GM18870 (cell line): ENCODE data around the gene CFAP20DC.
"Not testable (repeated sequence)": the region's sequence is repeated elsewhere in the genome, so short reads cannot be mapped to it uniquely, and the experiment has no call there.

Experiments used
- ATAC-seq: cut with Tn5 transposase; IDR thresholded peaks from one replicate; pipeline ENCODE4 v1.9.1; 2021; ENCODE audit warnings: moderate library complexity; ENCODE audit not compliant: unreplicated experiment

Gene CFAP20DC

DNA sequence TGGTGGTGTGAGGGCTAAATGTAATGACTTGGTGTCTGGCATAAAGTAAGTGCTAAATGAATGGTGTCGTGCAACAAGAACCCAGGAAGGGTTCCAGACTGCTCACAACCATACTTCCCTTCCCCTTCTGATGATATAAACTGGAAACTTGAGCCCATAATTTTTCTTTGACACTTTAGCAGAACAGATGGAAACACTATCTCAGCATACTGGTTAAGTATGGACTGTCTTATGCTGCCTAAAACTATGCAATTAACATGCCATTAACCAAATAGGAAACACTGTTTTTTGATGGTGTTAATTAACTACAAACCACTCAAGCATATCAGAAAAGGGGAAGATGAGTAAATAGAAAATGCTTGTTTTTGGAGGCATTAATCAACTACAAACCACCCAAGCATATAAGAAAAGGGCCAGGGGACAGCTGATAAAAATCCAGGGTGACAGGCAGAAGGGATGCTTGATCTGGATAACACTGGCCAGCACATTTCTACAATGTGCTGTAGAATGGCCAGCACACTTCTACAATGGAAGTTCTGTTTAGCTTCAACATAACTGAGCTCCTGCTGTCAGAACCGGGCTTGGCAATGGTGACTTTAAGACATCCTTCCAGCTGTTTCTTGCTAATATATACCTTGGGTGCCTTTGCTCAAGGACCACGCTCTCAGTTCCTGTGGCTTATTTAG is 297.8 kb downstream of the CFAP20DC start:
- ATAC-seq, result no peak

DNA sequence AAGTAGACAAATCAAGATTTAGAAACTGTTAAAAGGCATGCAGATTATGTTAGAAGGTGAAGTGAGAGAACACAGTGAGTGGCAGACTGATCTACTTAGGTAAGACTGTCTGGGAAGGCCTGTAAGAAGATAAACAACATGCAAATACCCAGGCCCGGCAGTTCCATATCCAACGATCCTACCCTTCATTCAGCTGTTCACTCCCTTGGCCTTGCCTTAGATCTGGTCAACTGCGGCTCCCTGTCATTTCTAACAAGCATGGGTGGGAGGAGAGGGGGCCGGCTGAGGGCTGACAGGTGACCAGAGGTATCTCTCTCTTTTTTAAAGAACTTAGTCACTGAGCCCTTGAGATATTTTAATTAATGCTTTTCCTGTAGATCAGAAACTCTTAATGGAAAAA is 298.6 kb downstream of the CFAP20DC start:
- no peak for ATAC-seq

DNA sequence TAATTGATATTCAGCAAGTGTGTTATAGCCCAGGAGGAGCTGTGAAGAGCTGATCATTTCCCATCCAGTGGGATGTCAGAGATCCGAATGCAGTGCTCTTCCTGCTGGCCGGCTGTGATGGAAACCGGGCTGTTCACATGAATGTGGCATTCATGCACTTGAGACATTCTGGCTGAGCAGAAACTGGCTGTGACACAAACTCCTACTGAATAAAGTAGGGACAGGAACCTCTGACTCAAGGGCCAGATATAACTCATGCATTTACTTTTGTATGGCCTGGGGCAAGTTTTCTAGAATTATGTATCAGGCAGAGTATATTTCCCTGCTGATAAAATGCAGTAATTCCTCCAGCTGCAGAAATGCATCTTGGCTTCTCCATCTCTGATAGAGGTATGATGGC is 299.9 kb downstream of the CFAP20DC start:
- ATAC-seq, result no peak

DNA sequence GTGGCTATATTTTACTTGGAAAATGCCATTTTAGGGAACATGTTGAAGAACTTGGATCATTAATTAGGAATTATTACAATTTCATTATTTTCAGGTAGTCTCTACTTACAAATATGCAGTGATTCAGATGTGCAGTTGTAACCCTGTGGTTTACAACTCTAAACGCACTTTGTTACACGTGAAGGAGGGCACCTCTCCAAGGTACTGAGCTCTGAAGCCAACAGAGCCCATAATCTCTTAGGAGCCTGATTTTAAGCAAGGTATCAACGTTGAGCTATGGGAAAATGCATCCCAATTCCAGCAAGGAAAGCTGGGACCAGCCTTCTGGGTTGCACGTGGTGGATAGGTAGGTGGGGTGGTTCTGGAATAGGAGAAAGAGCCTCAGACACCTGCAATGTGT is 301.8 kb downstream of the CFAP20DC start:
- ATAC-seq, result no peak

DNA sequence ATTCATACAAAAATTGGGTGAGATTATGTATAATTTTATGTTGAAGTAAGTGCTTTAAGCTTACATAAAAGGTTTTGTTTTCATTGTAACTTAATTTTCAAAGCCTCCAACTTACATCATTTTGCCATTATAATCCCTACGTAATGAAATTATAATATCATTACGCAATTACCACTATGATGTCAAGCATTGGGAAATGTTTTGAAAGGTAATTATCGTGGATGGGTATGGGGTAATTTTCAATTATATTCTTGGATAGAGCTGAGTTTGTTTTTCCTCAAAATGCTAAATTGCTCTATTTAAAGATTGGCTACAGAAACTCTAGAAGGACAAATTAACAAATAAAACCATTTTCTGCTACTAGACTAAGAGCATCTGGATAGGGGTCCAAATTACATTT is 303.1 kb downstream of the CFAP20DC start:
- no peak for ATAC-seq

DNA sequence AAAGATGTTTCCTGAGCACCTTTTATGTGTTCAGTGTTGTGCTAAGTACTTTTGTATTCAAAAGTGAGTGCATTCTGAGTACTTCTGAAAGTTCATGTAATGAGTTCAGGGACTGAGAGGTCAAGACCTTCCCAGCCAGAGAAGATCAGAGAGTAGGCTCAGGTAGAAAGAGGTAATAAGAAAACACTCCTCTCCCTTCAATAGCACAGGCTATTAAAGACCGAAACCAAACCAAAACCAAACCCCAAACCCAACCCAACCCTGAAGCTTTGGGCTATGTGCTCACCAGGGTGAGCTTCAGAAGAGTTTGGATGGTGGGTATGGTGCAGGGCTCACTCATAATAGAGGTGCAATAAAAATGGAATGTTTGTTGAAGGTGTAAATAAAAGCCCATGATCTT is 306.5 kb downstream of the CFAP20DC start:
- no peak for ATAC-seq

DNA sequence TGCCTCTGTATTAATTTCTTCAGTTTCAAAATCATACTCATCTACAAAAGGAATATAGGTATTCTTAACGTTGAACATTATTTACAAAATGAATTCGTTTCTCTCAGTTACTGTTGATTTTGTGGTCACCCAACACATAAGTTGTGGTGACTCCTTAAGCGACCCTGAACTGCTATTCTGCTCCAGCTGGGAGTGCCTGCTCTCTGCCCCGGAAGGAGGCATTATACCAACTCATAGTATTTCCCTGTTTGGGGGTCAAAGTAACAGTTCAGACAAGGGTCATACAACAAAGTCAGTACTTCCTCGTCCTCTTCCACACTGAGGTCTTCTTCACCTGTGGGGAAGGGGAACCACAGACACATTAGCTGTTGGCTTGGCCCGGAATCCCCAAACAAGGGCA is 307.6 kb downstream of the CFAP20DC start:
- no peak for ATAC-seq

DNA sequence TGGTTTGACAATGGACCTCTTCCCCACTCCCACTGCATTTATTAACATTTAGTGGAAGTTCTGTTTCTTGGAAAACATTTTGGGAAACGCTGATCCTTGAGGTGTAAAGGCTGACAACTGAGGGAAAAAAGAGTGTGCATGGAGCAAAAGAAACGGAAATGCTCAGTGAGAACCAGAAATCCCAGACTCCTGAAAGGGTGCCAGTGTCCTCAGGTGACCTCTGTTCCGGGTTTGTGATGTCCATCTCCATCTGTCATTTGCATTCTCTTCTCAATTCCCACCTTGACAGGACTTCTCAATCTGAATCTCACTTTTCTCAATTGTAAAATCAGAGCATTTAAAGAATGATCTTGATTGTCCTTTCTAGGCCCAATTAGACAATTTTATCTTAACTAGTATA is 312.2 kb downstream of the CFAP20DC start:
- ATAC-seq, result no peak

DNA sequence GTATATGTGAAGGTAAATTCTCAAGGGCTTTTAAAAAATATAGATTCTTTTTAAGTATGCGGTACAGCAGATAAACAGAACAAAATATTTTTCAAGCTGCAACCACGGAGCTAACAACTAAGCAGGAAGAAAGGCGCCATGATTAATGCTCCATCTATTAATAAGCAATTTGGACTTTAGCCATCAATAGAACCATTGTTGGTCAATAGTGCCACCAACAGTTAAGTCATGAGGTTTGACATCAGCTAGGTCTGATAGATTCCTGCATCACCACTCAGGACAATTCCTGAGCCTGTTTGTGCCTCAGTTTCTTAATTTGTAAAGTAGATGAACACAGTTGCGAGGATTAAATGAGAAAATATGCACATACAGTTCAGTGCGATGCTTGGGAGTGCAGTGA is 318.2 kb downstream of the CFAP20DC start:
- no peak for ATAC-seq

DNA sequence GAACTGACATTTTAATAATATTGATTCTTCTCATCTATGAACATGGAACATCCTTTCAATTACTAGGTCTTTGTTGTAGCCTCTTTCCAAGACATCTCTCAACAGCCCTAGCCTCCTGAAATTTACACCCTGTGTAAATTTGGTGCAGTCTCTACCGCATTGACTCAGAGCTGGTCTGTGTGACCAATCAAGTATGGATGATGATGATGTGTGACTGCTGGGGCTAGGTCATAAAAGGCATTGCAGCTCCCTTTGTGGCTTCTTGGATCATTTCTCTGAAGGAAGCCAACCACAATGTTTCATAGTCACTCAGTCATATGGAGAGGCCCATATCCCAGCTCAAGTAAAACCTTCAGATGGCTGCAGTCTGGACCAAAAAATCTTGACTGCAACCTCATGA is 321.1 kb downstream of the CFAP20DC start:
- no peak for ATAC-seq

DNA sequence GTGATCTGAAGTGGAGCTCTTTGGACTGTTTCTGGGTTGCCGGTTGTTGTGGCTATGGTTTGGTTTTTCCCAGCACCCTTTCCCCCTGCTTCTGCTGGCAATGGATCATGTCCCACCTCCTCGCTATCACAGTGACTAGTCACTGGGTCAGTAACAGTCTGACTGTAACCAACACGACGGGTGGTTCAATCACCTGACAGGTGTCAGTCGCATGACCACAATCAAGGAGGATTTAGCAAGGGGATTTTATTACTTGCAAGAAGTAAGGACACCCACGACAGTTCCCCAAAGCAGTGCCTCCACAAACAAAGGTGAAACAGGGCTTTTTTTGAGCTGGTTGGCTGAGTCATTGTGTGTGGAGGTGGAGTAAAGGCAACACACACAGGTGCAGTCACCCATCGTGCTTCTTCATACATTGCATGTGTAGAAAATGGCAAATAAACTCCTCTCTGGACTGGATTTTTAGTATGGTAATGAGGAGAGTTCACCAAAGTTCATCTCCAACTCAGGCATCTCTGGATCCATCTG is 324.4 kb downstream of the CFAP20DC start:
- no peak for ATAC-seq

DNA sequence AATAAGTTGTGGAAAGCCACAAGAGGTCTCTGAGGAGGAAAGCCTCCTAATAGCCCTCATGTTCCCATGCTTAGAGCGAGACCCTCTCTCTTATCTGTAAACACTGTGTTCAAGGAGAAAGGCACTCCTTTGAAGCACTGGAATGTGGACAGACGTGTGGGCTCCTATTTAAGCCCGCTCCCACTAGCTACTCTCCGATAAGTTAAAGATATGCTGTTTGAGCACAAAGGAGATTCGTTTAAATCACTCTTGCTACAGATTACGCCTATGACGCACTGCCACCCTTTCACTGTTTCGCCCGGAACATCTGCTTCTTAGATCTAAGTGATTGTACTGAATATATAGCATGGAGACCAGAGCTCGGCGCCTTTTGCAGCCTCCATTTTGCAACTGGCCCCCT is 325.5 kb downstream of the CFAP20DC start:
- no peak for ATAC-seq

DNA sequence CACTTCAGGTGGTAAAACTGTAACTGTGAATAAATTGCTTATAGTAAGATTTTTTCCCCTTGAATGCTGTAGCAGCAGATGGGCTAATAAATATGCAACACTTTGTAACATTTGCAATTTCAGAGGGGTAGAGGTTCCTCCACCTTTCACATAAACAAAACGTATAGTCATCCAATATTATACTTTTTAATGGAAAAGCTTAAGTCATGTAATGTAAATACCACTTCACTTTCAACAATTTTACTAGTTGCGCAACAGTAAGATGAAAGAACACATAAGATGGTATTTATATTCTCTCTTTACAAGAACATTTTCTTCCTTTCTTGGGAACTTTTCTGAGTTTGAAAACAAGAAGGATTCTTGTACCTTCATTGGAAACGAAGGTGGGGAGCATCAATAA is 326.7 kb downstream of the CFAP20DC start:
- ATAC-seq, result no peak

DNA sequence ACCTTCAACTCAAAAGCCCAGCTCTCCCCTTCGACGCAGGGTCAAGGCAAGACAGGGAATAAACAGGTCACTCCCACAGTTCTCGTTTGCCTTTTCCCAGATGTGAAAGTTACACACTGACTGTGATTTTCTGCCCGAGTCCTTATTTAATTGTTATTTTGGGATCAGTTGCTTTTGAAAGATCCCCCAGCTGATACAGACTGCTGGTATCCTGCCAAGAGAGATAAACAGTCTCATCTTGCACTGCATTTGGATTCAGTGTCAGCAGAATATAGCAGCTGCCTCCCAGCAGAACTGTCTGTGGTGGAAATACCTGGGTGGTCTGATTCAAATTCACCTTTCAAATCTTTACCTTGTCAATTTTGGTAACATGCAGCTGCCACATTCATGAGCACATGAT is 327.3 kb downstream of the CFAP20DC start:
- ATAC-seq, result no peak

DNA sequence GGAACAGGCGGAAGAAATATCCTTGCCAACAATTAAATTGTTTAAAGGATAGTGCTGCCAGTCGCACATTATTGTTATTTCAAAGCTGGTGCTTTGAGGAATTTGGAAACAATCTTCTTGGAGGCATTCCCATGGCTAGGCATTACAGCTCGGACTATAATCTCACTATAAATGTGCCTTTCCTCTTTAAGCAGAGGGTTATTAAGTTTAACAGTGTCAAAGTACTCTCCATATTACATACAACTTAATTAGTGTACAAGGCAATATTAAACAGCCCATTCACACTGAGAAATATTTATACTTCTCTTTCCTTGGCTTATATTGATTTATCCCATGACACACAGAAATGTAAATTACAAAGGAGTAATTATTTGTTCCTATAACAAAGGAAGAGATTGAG is 329.3 kb downstream of the CFAP20DC start:
- ATAC-seq, result no peak

DNA sequence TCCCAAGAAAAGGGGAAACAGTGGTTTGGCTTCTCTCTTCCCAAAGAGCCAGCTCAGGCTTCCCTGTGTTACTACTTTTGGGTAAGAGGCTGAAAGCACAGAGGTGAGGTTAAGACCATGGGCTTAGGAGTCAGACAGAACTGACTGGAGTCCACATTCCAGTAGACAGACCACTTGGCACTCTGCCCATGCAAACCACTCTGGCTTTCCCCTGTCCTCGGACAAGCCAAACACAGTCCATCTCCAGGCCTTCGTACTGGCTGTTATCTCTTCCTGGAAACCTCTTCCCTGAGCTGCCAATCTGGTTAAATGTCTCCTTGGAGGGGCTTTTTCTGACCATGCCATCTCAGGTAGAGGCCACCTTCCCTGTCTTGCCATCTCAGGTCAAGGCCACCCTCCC is 330.1 kb downstream of the CFAP20DC start:
- no peak for ATAC-seq

DNA sequence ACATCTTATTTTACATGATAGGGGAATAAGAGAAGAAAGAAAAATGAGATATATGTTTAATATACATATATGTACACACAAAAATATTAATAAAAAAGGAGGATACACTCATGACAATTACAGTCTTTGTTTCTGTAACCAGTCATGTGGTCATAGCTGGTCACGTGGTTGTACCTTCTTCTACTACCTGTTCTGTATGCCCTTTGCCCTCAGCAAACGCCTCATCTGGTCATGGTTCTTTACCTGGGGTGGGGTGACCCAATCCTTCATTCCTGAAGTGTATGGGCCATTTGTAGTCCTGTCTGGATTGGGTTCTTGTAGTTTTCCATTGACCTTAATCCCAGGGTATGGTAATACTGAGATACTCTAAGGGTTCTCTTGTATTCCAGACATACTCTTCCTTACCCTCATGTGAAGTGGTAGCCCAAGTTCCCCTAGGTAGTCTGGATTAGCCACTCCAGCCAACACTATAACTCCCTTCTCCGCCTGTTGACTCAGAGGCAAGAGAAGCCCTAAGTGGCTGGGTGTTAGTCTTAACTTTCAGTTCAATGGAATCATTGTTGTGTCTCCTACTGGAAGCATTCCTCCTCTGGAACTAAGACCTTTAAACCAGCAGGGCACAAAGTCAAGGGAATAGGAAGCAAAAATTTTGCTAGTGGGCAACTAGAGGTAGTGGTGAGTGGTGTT is 336.0 kb downstream of the CFAP20DC start:
- no peak for ATAC-seq

DNA sequence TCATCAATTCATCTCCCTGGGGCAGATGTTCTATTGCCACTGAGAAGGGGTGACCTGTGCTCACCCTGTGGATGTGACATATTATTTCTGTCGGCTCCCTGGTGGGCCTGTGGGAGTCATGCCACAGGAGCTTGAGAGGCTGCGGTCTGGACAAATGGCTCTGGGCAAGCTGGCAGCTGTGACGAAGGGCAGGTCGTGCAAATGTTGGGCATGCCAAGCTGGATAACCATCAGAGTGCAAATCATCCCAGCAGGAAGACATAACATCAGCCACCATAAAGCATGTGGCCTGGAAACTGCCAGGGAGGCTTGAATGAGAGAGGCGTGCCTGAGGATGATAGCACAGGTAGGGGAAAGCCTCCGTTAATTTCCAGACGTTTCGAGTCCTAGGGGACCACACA is 338.0 kb downstream of the CFAP20DC start:
- no peak for ATAC-seq

DNA sequence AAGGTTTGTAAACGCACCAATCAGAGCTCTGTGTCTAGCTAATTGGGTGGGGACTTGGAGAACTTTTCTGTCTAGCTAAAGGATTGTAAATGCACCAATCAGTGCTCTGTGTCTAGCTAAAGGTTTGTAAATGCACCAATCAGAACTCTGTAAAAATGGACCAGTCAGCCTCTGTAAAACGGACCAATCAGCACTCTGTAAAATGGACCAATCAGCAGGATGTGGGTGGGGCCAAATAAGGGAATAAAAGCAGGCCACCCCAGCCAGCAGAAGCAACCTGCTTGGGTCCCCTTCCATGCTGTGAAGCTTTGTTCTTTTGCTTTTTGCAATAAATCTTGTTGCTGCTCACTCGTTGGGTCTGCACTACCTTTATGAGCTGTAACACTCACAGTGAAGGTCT is 340.8 kb downstream of the CFAP20DC start:
- not testable (repeated sequence) for ATAC-seq

DNA sequence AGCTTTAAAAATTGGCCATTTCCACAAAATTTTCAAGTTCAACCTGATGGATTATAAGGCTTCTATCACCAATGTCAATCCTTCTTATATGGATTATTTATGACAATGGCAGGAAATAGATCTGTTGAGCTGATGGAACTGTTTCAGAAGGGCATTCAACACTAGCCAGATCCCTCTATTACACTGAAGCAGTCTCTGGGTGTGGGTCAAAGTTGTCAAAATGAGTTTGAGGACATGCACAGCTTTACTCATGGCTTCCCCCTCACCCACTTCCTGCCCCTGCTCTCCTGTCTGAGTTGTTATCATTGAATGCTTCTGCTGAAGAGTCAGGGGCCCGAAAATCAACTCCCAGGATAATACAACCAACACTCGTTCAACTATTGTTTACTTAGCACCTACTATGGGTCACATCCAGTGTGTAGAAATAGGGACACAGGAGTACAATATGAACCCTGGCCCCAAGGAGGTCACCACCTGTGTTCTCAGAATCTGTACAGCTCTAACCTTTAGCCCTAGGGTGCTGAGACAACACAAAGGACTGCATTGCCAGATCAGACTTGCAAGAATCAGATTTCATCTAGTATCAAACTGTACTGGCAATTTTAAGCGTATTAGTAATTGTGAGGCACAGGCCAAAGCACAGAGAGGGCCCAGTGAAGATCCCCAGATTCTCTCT is 341.6 kb downstream of the CFAP20DC start:
- no peak for ATAC-seq

DNA sequence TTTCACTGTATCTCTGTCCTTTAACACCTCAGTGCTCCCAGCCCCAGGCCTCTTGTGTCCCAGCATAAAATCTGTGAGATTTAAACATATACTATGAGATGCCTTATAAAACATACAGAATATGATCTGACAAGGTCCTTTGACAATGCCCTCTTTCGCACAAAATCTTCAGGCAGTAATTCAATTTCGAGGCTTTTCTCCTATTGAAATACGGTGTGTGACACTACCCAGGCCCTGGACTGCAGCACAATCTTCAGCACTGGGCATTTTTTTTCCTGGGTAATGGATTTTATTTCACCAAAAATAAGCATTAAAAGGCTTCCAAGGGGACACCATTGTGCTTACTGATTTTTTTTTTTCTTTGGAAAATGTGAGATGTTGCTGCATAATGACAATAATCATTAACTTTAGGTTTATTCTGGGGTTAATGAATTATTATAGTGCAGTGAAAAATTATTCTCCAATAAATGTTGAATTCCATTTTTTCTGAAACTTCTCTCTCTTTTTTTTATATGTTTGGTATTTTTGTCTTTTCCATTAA is 342.4 kb downstream of the CFAP20DC start:
- ATAC-seq, result no peak
